UCSD-AML1 (cell line): Measurements from ENCODE around the gene TXN2.
"Not testable (repeated sequence)": the region's sequence is repeated elsewhere in the genome, so short reads cannot be mapped to it uniquely, and the experiment has no call there.

ENCODE experiments used
- DNase-seq: peaks from one replicate; lab custom pipeline; 2025; ENCODE audit not compliant: unreplicated experiment; lab: John Stamatoyannopoulos, UW

The TXN2 gene

GRCh38 chr22:36456464-36456845 is 25.0 kb downstream of the TXN2 start:
- no peak for DNase-seq

GRCh38 chr22:36455571-36456463 is 25.6 kb downstream of the TXN2 start:
- no peak for DNase-seq

- DNase-seq: peak; percentile 96
These were observed 26.4 kb downstream of the TXN2 start for GRCh38 chr22:36454916-36455570.

GRCh38 chr22:36453855-36454378 is 27.5 kb downstream of the TXN2 start:
- DNase-seq: no peak

GRCh38 chr22:36452978-36453607 is 28.3 kb downstream of the TXN2 start:
- DNase-seq: not testable (repeated sequence)

- no peak for DNase-seq
These were observed 29.0 kb downstream of the TXN2 start for GRCh38 chr22:36452250-36452977.

GRCh38 chr22:36450923-36451322 is 30.5 kb downstream of the TXN2 start:
- not testable (repeated sequence) for DNase-seq

- DNase-seq: no peak
These were observed 31.8 kb downstream of the TXN2 start for GRCh38 chr22:36449596-36450175.

- DNase-seq: peak; percentile 56
These were observed 33.8 kb downstream of the TXN2 start for GRCh38 chr22:36447632-36448031.

GRCh38 chr22:36445158-36445668 is 36.2 kb downstream of the TXN2 start:
- no peak for DNase-seq

- no peak for DNase-seq
These were observed 38.2 kb downstream of the TXN2 start for GRCh38 chr22:36443198-36443770.

GRCh38 chr22:36442506-36443197 is 38.8 kb downstream of the TXN2 start:
- no peak for DNase-seq

- no peak for DNase-seq
These were observed 40.9 kb downstream of the TXN2 start for GRCh38 chr22:36440429-36441002.

GRCh38 chr22:36439481-36440271 is 41.8 kb downstream of the TXN2 start:
- no peak for DNase-seq

GRCh38 chr22:36435516-36436415 is 45.7 kb downstream of the TXN2 start:
- no peak for DNase-seq

GRCh38 chr22:36433318-36434231 is 47.9 kb downstream of the TXN2 start:
- DNase-seq: no peak
